Measurements from ENCODE around the gene VAMP5. TPM values are rescaled to one million over a fixed set of nuclear protein-coding genes. Genes with fewer than 3 reads are reported as not detected.

The VAMP5 gene
- total and polyA plus RNA-seq, 4 donors, result 9.7 to 74.6 (median 40.2) TPM

DNA sequence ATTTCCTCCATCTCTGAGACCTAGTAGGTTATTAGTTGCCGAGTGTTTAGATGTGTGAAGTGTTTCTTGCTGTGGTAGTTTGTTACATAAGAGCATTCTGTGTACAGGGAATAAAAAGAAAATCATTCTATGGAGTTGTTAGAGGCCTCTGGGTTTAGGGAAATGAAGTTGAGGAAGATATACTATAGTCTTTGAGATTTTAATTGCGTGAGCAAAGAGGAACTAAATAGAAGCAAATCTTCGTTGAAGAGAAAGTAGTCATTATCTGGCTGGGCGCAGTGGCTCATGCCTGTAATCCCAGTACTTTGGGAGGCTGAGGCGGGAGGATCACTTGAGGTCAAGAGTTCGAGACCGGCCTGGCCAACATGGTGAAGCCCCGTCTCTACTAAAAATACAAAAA is 50.8 kb downstream of the VAMP5 start:
- Histone ChIP-seq H3K36me3 (ENCODE audit: control insufficient read depth in 4 of 4, insufficient read depth in 3 of 4, low read depth in 1 of 4, low read length in 3 of 4) (peaks cover 8 to 75% (median 62%) of the 10 kb centered on the region in 4 donors), H3K27me3 (ENCODE audit: control insufficient read depth in 4 of 4, insufficient read depth in 4 of 4, low read length in 3 of 4) (no peaks in the 10 kb centered on the region), H3K4me3 (ENCODE audit: low read depth in 1 of 3, low read length in 3 of 3) (no peak overlapping the region), H3K9me3 (ENCODE audit: control insufficient read depth in 4 of 4, low read length in 3 of 4) (no peaks in the 10 kb centered on the region), H3K4me1 (ENCODE audit: control insufficient read depth in 4 of 4, insufficient read depth in 4 of 4, low read length in 3 of 4) (no peaks in the 10 kb centered on the region), H3K27ac (ENCODE audit: low read depth in 1 of 2, low read length in 2 of 2) (no peak overlapping the region), H3K9ac (ENCODE audit: low read depth in 1 of 2, low read length in 2 of 2) (no peak overlapping the region)
- WGBS, result 88% methylated on average over 8 of the region's 8 CpGs
- no peak for DNase-seq (ENCODE audit: low spot score)
- TF ChIP-seq, protein P1, sequence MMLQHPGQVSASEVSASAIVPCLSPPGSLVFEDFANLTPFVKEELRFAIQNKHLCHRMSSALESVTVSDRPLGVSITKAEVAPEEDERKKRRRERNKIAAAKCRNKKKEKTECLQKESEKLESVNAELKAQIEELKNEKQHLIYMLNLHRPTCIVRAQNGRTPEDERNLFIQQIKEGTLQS (IDR thresholded peaks at IDR 0.05), result no peak
- TF ChIP-seq GABPA (IDR thresholded peaks at IDR 0.05 in 1 of 2, conservative IDR thresholded peaks at IDR 0.05 in 1 of 2), result no peak
- no peak for TF ChIP-seq HNF4G (IDR thresholded peaks at IDR 0.05)
- TF ChIP-seq, protein P2, sequence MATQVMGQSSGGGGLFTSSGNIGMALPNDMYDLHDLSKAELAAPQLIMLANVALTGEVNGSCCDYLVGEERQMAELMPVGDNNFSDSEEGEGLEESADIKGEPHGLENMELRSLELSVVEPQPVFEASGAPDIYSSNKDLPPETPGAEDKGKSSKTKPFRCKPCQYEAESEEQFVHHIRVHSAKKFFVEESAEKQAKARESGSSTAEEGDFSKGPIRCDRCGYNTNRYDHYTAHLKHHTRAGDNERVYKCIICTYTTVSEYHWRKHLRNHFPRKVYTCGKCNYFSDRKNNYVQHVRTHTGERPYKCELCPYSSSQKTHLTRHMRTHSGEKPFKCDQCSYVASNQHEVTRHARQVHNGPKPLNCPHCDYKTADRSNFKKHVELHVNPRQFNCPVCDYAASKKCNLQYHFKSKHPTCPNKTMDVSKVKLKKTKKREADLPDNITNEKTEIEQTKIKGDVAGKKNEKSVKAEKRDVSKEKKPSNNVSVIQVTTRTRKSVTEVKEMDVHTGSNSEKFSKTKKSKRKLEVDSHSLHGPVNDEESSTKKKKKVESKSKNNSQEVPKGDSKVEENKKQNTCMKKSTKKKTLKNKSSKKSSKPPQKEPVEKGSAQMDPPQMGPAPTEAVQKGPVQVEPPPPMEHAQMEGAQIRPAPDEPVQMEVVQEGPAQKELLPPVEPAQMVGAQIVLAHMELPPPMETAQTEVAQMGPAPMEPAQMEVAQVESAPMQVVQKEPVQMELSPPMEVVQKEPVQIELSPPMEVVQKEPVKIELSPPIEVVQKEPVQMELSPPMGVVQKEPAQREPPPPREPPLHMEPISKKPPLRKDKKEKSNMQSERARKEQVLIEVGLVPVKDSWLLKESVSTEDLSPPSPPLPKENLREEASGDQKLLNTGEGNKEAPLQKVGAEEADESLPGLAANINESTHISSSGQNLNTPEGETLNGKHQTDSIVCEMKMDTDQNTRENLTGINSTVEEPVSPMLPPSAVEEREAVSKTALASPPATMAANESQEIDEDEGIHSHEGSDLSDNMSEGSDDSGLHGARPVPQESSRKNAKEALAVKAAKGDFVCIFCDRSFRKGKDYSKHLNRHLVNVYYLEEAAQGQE (IDR thresholded peaks at IDR 0.05), result no peak
- TF ChIP-seq JUND (IDR thresholded peaks at IDR 0.05), result no peak
- TF ChIP-seq RAD21 (IDR thresholded peaks at IDR 0.05), result no peak
- no peak for TF ChIP-seq YY1 (IDR thresholded peaks at IDR 0.05)
- no peak for TF ChIP-seq TAF1 (conservative IDR thresholded peaks at IDR 0.05)
- TF ChIP-seq SP1 (IDR thresholded peaks at IDR 0.05), result no peak
- TF ChIP-seq, protein P3, sequence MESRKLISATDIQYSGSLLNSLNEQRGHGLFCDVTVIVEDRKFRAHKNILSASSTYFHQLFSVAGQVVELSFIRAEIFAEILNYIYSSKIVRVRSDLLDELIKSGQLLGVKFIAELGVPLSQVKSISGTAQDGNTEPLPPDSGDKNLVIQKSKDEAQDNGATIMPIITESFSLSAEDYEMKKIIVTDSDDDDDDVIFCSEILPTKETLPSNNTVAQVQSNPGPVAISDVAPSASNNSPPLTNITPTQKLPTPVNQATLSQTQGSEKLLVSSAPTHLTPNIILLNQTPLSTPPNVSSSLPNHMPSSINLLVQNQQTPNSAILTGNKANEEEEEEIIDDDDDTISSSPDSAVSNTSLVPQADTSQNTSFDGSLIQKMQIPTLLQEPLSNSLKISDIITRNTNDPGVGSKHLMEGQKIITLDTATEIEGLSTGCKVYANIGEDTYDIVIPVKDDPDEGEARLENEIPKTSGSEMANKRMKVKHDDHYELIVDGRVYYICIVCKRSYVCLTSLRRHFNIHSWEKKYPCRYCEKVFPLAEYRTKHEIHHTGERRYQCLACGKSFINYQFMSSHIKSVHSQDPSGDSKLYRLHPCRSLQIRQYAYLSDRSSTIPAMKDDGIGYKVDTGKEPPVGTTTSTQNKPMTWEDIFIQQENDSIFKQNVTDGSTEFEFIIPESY (IDR thresholded peaks at IDR 0.05), result no peak
- TF ChIP-seq RXRA (IDR thresholded peaks at IDR 0.05), result no peak
- TF ChIP-seq, protein P4, sequence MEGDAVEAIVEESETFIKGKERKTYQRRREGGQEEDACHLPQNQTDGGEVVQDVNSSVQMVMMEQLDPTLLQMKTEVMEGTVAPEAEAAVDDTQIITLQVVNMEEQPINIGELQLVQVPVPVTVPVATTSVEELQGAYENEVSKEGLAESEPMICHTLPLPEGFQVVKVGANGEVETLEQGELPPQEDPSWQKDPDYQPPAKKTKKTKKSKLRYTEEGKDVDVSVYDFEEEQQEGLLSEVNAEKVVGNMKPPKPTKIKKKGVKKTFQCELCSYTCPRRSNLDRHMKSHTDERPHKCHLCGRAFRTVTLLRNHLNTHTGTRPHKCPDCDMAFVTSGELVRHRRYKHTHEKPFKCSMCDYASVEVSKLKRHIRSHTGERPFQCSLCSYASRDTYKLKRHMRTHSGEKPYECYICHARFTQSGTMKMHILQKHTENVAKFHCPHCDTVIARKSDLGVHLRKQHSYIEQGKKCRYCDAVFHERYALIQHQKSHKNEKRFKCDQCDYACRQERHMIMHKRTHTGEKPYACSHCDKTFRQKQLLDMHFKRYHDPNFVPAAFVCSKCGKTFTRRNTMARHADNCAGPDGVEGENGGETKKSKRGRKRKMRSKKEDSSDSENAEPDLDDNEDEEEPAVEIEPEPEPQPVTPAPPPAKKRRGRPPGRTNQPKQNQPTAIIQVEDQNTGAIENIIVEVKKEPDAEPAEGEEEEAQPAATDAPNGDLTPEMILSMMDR (IDR thresholded peaks at IDR 0.05; ENCODE audit: low read depth, low read length, missing input control), result no peak
- TF ChIP-seq HNF4A (conservative IDR thresholded peaks at IDR 0.05), result no peak
- TF ChIP-seq FOXA2 (IDR thresholded peaks at IDR 0.05), result no peak
- no peak for TF ChIP-seq NR2F2 (IDR thresholded peaks at IDR 0.05)
- TF ChIP-seq EGR1 (IDR thresholded peaks at IDR 0.05; ENCODE audit: low read depth in 2 of 2), result no peak
- TF ChIP-seq, protein P5, sequence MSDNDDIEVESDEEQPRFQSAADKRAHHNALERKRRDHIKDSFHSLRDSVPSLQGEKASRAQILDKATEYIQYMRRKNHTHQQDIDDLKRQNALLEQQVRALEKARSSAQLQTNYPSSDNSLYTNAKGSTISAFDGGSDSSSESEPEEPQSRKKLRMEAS (IDR thresholded peaks at IDR 0.05), result no peak
